Fibroblast of villous mesenchyme (primary cell): ENCODE results near the gene GDNF. TPM values are rescaled to one million over a fixed set of nuclear protein-coding genes. Genes with fewer than 3 reads are reported as not detected.
"Not testable (repeated sequence)": the region's sequence is repeated elsewhere in the genome, so short reads cannot be mapped to it uniquely, and the experiment has no call there.

ENCODE experiments used
- DNase-seq: peaks from one replicate; pipeline ENCODE4 v3.0.0-alpha.2; 2010; ENCODE audit warnings: low read depth
- H3K4me3 ChIP-seq: 2 replicates; pipeline ENCODE4 v1.5.1; 2011; ENCODE audit warnings: low read depth, mild to moderate bottlenecking, low read length
- total RNA-seq: library from RNA; depleted of rRNA; stranded (reverse); fragments of >200 nt; gene quantifications from 2 replicates; pipeline ENCODE4 v1.2.3, GENCODE V29; 2012
- TF ChIP-seq, protein P1 (sequence below): IDR thresholded peaks from 2 replicates; pipeline ENCODE4 v1.5.1; 2012; ENCODE audit warnings: low read depth, mild to moderate bottlenecking, low read length; ENCODE audit not compliant: insufficient read depth

The GDNF gene
- total RNA-seq, 1 donor: 0.43 TPM

DNA sequence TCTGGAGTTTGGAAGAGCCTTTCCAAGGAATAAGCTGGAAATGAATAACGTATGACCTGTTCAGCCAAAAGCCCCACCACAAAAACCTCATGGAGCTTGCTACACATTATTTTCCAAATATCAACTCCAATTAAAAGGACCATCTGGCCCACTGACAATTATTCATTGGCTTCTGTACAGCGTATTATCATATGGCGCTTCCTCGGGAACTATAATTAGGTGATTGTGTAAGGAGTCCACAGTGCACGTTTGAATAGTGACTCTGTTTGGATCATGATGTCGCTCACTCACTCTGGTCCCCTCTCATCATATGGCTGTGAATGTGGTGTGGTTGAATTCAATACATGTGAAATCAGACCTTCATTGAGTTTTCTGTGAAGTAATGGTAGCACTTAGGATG is 52.1 kb downstream of the GDNF start:
- no peak overlapping the region for H3K4me3 ChIP-seq
- DNase-seq: no peak
- TF ChIP-seq, protein P1, sequence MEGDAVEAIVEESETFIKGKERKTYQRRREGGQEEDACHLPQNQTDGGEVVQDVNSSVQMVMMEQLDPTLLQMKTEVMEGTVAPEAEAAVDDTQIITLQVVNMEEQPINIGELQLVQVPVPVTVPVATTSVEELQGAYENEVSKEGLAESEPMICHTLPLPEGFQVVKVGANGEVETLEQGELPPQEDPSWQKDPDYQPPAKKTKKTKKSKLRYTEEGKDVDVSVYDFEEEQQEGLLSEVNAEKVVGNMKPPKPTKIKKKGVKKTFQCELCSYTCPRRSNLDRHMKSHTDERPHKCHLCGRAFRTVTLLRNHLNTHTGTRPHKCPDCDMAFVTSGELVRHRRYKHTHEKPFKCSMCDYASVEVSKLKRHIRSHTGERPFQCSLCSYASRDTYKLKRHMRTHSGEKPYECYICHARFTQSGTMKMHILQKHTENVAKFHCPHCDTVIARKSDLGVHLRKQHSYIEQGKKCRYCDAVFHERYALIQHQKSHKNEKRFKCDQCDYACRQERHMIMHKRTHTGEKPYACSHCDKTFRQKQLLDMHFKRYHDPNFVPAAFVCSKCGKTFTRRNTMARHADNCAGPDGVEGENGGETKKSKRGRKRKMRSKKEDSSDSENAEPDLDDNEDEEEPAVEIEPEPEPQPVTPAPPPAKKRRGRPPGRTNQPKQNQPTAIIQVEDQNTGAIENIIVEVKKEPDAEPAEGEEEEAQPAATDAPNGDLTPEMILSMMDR: no peak

DNA sequence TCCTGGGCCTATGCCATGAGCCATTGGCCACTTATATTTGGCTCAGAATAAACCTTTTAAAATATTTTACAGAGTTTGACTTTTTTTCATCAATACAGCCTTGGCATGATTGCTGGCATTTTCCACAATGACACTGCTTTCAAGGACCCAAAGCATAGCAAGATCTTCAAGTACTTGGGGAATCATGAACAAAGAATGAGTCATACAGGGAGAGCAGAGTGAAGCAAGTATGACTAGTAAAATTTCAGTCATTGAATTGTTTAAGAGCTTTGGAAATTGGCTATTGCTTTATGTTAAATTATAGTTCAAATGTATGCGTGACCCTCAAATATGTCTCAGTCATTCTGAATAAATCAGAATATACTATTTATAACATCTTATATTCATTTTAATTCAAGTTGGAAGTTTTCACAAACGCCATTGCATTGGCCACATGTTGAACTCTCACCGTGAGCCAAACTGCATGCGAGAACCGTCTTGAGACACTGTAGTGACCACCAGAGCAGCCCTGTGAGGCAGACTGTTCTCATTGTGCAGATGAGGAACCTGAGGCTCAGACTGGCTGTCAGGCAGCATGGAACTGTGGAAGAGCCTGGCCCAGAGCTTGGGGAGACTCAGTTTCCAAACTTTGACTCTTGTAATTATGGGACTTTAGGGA is 52.9 kb downstream of the GDNF start:
- H3K4me3 ChIP-seq: no peak overlapping the region
- peak; percentile 48 for DNase-seq

DNA sequence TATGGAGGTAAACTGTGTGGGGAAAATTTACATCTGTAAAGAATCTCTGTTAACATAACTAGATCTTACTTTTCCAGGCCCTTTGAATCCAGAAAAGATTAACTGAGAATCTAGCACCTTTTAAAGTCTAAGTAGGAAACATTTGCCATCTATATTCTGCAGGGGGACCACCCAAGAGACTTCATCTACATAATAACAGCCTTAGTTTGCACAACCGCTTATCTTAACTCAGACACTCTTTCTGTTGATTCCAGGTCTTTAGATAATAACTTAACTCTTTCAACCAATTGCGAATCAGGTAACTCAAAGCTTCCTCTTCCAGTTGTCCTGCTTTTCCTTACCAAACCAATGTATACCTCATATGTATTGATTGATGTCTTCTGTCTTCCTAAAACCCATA is 53.4 kb downstream of the GDNF start:
- TF ChIP-seq, protein P1: no peak
- DNase-seq: no peak
- H3K4me3 ChIP-seq: no peak overlapping the region

More for the DNA sequence above, 52.9 kb downstream of the GDNF start:
- TF ChIP-seq, protein P1: no peak

DNA sequence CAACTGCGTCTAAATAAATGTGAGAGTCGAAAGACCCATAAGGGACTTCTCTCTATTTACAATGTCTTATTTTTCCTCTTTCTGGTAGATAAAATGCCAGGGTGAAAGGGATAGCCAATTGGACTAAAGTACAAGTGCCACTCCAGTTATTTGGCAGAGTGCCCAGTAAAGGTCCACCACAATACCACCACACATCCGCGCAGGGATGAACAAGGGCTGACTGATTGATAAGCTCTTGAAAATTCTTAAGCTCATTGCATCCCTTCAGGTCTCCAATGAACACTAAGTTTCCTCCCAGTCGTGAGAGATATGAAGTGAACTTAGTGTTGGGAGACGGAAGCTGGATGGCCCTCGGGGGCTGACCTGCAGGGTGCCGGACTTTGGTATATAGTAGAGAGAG is 58.4 kb downstream of the GDNF start:
- H3K4me3 ChIP-seq, DNase-seq: not testable (repeated sequence)

DNA sequence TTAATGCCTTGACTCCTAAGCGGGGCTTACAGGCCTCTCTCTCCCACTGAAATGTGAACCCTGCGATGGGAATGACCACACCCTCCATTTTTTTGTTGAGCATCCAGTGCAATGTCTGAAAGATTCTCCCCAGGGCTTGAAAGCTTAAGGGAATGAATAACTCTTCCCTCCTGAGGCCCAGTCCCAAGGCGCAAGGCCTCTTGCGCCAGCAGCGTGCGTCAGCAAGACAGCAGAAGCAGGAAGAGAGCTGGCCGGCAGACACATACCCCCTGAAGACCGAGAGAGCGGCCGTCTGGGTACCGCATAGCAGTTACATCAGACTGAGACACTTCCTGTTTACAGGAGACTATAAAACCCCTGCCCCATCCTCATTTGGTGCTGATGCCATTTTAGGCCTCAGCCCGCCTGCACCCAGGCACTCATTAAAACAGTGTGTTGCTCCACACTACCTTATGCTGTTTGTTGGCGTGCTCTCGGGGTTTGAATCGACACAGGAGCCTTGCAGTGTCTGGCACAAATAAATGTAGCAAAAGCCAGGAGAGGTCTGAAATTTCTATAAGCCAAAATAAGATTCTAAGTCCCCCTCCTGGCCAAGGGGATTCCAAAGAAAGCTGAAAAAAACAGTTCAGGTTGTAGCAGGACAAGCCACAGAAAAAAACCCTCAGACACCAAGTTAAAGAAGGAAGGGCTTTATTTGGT is 62.3 kb downstream of the GDNF start:
- peak; percentile 95 for DNase-seq
- TF ChIP-seq, protein P1: no peak
- H3K4me3 ChIP-seq: no peak overlapping the region

DNA sequence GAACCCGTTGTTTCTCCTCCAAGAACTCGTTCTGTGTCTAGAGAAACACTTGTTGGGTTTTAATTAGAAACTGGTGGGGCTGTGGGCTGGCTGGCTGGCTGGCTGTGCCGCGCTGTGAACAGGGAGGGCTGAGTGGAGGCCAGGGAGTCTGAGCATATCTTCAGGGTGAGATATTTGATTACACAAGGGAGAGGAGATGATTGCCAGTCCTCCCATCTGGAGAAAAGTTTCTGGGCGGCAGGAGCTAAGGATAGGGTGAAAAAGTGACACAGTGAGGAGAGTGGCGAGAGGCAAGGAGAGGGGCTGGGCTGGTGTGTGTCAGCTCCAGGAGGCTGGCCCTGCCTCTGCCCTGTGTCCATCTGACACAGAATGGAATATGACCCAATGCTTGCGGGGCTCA is 63.0 kb downstream of the GDNF start:
- TF ChIP-seq, protein P1: no peak
- no peak overlapping the region for H3K4me3 ChIP-seq
- peak; percentile 91 for DNase-seq

DNA sequence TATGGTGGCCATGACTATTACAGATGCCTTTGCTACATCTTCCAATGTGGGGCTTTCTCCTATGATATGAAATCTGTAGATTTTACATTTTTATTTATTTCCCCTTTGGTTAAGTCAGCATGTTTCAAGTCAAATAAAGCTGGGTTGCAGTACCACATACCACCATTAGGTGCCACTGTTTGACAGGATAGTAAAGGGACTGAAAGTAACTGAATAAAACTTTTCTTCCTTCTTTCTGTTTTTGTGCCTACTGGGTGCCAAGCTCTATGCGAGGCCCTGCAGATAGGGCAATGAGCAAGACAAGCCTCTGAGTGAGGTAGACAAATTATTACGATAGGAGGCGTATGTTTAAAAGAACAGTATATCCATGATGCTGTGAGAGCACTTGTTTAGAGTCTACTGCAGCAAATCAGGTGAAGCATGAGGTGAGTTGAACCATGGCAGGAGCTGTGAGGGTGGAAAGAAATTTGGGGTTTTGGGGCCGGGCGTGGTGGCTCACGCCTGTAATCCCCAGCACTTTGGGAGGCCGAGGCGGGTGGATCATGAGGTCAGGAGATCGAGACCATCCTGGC is 64.8 kb downstream of the GDNF start:
- TF ChIP-seq, protein P1: peak; percentile 67
- H3K4me3 ChIP-seq: no peak overlapping the region
- peak; percentile 20 for DNase-seq
